PFSK-1 (cell line): Measurements from ENCODE around the gene MAPT.

ENCODE experiments used
- FOXP2 ChIP-seq: optimal IDR thresholded peaks from 2 replicates; pipeline ENCODE3; 2011; ENCODE audit warnings: borderline replicate concordance, control low read depth, inconsistent platforms; ENCODE audit not compliant: insufficient read depth; ENCODE audit errors: extremely low read length, extremely low read depth
- POLR2AphosphoS5 ChIP-seq: IDR thresholded peaks from 2 replicates; pipeline ENCODE4 v1.6.1; 2012; ENCODE audit warnings: low read depth, mild to moderate bottlenecking, control low read depth, low read length, moderate library complexity
- REST ChIP-seq, 2 experiments: IDR thresholded peaks; 2 replicates each; pipeline versions ENCODE4 v1.6.1 to v1.8.0; 2011 to 2012; ENCODE audit warnings: low read depth in 2 of 2, low read length in 2 of 2, control low read depth in 1 of 2, inconsistent platforms in 1 of 2, mild to moderate bottlenecking in 1 of 2, moderate library complexity in 1 of 2; ENCODE audit not compliant: insufficient read depth in 1 of 2
- SIN3A ChIP-seq: IDR thresholded peaks from 2 replicates; pipeline ENCODE4 v1.6.1; 2012; ENCODE audit warnings: mild to moderate bottlenecking, low read length, moderate library complexity, borderline replicate concordance; ENCODE audit not compliant: insufficient read depth
- TAF1 ChIP-seq: IDR thresholded peaks from 2 replicates; pipeline ENCODE4 v1.6.1; 2012; ENCODE audit warnings: low read length, control low read depth, borderline replicate concordance; ENCODE audit not compliant: insufficient read depth

The MAPT gene

GRCh38 chr17:45917081-45917480 is 22.7 kb downstream of the MAPT start:
- TF ChIP-seq POLR2AphosphoS5 (no peak), REST (IDR thresholded peaks at IDR 0.05; ENCODE audit: insufficient read depth in 1 of 2, low read depth in 2 of 2, low read length in 2 of 2) (no peak), TAF1 (no peak), SIN3A (no peak)

- TF ChIP-seq POLR2AphosphoS5 (no peak), REST (IDR thresholded peaks at IDR 0.05; ENCODE audit: insufficient read depth in 1 of 2, low read depth in 2 of 2, low read length in 2 of 2) (no peak)
Measured at GRCh38 chr17:45918241-45918745, 23.9 kb downstream of the MAPT start.

GRCh38 chr17:45919136-45919535 is 24.8 kb downstream of the MAPT start:
- no peak for TF ChIP-seq FOXP2
- no peak for TF ChIP-seq SIN3A
- TF ChIP-seq REST (IDR thresholded peaks at IDR 0.05; ENCODE audit: insufficient read depth in 1 of 2, low read depth in 2 of 2, low read length in 2 of 2), result no peak
- TF ChIP-seq POLR2AphosphoS5, result no peak

GRCh38 chr17:45920083-45920482 is 25.7 kb downstream of the MAPT start:
- no peak for TF ChIP-seq POLR2AphosphoS5
- no peak for TF ChIP-seq SIN3A
- TF ChIP-seq REST (IDR thresholded peaks at IDR 0.05; ENCODE audit: insufficient read depth in 1 of 2, low read depth in 2 of 2, low read length in 2 of 2), result no peak
- TF ChIP-seq FOXP2, result no peak
- no peak for TF ChIP-seq TAF1

- TF ChIP-seq TAF1, result no peak
- TF ChIP-seq REST (IDR thresholded peaks at IDR 0.05; ENCODE audit: insufficient read depth in 1 of 2, low read depth in 2 of 2, low read length in 2 of 2), result no peak
- TF ChIP-seq SIN3A, result no peak
- TF ChIP-seq POLR2AphosphoS5, result no peak
- TF ChIP-seq FOXP2, result no peak
Measured at GRCh38 chr17:45923511-45924268, 29.3 kb downstream of the MAPT start.
